RWPE2 (cell line): Measurements from ENCODE around the gene TNFRSF18.

Source experiments
- ATAC-seq: fragments of 200-7000 bp; cut with Tn5 transposase; 3 replicates; pipeline ENCODE4 v1.9.1; 2021; ENCODE audit warnings: low read depth
- DNase-seq: peaks from one replicate; pipeline ENCODE4 v3.0.0-alpha.2; 2020; ENCODE audit warnings: low spot score
- H3K27ac ChIP-seq: fragments of 450-650 bp; 2 replicates; pipeline ENCODE4 v1.5.1; 2017; ENCODE audit warnings: mild to moderate bottlenecking; ENCODE audit not compliant: poor library complexity, severe bottlenecking
- H3K27me3 ChIP-seq: fragments of 250-450 bp; sonication (Bioruptor Pico); 2 replicates; pipeline ENCODE4 v1.5.1; 2021; ENCODE audit warnings: mild to moderate bottlenecking, moderate library complexity; ENCODE audit not compliant: insufficient read depth, poor library complexity, severe bottlenecking
- H3K36me3 ChIP-seq: fragments of 250-450 bp; sonication (Bioruptor Pico); 2 replicates; pipeline ENCODE4 v1.5.1; 2020; ENCODE audit warnings: low read depth, mild to moderate bottlenecking, moderate library complexity
- H3K4me1 ChIP-seq: fragments of 250-450 bp; sonication (Bioruptor Pico); 2 replicates; pipeline ENCODE4 v1.5.1; 2021; ENCODE audit warnings: mild to moderate bottlenecking, moderate library complexity; ENCODE audit not compliant: insufficient read depth, poor library complexity, severe bottlenecking
- H3K4me3 ChIP-seq: fragments of 250-450 bp; sonication (Bioruptor Pico); 2 replicates; pipeline ENCODE4 v1.5.1; 2021; ENCODE audit warnings: mild to moderate bottlenecking, moderate library complexity; ENCODE audit not compliant: severe bottlenecking
- H3K9me3 ChIP-seq: fragments of 250-450 bp; sonication (Bioruptor Pico); 2 replicates; pipeline ENCODE4 v1.5.1; 2021; ENCODE audit warnings: mild to moderate bottlenecking, moderate library complexity; ENCODE audit not compliant: severe bottlenecking
- CTCF ChIP-seq: fragments of 450-650 bp; IDR thresholded peaks from one replicate; pipeline ENCODE4 v1.5.1; 2017; ENCODE audit warnings: mild to moderate bottlenecking, moderate library complexity; ENCODE audit not compliant: poor library complexity, severe bottlenecking

The TNFRSF18 gene

DNA sequence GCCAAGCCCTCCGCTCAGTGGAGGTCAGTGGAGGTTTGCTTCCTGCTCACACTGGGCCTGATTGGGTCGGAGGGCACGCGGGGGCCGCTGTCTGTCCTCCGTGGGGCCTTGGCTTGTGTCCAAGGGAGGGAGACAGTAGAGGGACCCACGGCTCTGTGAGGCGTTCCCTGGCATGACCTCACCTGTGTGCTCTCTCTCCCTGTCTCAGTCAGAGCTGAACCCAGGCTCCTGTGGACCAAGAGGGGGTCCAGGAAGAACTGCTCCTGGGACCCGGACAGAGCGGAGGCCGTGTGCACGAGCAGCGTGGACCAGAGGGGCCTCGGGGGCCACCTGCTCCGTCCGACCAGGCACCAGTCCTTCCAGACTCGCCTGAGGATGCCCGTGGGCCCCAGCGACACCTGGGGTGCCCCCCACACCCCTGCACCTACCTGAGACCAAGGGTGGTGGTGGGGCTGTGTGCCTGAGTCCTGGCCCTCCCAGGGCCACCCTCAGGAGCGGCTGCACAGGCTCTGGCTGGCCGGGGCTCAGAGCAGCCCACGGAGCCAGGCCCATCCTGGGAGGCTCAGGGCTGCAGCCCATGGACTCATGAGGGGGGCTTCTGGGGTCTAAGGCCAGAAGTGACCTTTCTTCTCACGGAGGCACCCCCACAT, 46.0 kb downstream of the TNFRSF18 start:
- ATAC-seq (no peak), DNase-seq (no peak)
- Histone ChIP-seq H3K36me3 (peaks cover 5% of the 10 kb centered on the region; the same call in 1 of the 2 replicates), H3K27me3 (no peaks in the 10 kb centered on the region), H3K27ac (no peak overlapping the region), H3K9me3 (no peaks in the 10 kb centered on the region), H3K4me3 (no peak overlapping the region), H3K4me1 (peaks cover 11% of the 10 kb centered on the region)
- no peak for TF ChIP-seq CTCF

DNA sequence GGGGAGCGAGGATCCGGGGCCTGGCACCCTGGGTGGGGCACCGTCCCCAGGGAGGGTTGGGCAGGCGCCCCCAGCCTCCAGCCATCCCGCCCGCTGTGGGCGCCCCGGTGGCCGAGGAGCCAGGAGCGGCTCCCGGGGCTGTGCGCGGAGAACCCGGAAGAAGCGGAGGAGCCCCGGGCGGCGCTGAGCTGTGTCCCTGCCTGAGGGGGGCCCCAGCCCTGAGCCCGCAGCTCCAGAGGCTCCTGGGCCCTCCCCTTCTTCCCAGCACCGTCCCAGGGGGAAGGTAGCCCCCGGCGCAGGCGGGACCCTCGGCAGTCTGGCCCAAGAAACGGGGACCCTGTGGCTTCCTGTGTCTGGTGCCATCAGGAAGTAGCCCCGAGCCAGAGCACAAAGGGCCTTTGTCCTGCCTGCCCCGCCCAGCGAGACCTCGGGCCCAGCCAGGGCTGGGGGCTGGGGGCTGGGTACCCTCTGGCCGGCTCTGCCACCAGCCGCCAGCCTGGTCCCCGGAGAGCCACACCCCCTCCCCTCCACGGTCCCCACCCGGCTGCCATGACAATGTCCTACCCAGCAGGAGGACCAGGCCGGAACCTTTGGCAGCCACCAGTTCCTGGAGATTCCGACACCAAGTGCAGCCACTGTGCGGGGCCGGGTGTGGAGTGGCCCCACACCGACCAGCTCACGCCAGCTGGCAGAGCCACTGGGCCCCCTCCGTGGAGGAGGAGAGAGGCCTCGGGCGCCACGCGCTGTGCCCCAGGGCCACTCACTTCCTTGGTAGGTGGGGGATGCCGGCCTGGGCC, 48.3 kb downstream of the TNFRSF18 start:
- no peaks in the 10 kb centered on the region for H3K9me3 ChIP-seq
- peak; percentile 17; the same call in 1 of the 3 replicates for ATAC-seq
- peak overlapping the region; percentile 30 for H3K4me3 ChIP-seq
- peak overlapping the region; percentile 65 for H3K27ac ChIP-seq
- peaks cover 7% of the 10 kb centered on the region for H3K4me1 ChIP-seq
- no peak for DNase-seq
- TF ChIP-seq CTCF, result no peak
- H3K27me3 ChIP-seq, result no peaks in the 10 kb centered on the region
- H3K36me3 ChIP-seq, result no peaks in the 10 kb centered on the region

GRCh38 chr1:1157426-1157913, 48.9 kb downstream of the TNFRSF18 start:
- peak; percentile 91 for DNase-seq
- H3K4me3 ChIP-seq, result peak overlapping the region; percentile 30
- ATAC-seq, result peak; percentile 91
- peaks cover 7% of the 10 kb centered on the region for H3K4me1 ChIP-seq
- no peak for TF ChIP-seq CTCF
- no peaks in the 10 kb centered on the region for H3K36me3 ChIP-seq
- H3K9me3 ChIP-seq, result no peaks in the 10 kb centered on the region
- no peaks in the 10 kb centered on the region for H3K27me3 ChIP-seq
- H3K27ac ChIP-seq, result peak overlapping the region; percentile 65

DNA sequence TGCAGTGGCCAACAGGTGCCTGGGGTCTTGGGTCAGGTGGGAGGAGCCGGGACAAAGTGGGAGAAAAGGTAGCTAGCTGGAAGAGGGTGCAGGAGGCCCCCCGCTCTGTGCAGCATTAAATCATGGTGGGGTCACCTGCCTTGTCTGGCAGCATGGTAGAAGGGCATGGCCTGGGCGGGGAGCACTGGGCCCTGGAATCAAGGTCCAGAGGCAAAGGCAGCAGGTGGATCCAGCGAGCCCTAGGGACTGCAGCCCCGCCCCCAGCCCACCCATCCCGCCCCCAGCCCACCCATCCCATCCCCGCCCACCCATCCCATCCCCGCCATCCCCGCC, 49.4 kb downstream of the TNFRSF18 start:
- H3K9me3 ChIP-seq, result no peaks in the 10 kb centered on the region
- H3K27ac ChIP-seq, result no peak overlapping the region
- no peak for TF ChIP-seq CTCF
- DNase-seq (no peak), ATAC-seq (no peak)
- no peaks in the 10 kb centered on the region for H3K27me3 ChIP-seq
- no peak overlapping the region for H3K4me3 ChIP-seq
- peaks cover 7% of the 10 kb centered on the region for H3K4me1 ChIP-seq
- H3K36me3 ChIP-seq, result no peaks in the 10 kb centered on the region
